CD1c-positive myeloid dendritic cell (primary cell): Measurements from ENCODE around the gene CCDC68.
"Not testable (repeated sequence)": the region's sequence is repeated elsewhere in the genome, so short reads cannot be mapped to it uniquely, and the experiment has no call there.

ENCODE experiments used
- DNase-seq: peaks from one replicate; pipeline ENCODE4 v3.0.0-alpha.2; 2016; ENCODE audit errors: extremely low spot score

CCDC68 gene

DNA sequence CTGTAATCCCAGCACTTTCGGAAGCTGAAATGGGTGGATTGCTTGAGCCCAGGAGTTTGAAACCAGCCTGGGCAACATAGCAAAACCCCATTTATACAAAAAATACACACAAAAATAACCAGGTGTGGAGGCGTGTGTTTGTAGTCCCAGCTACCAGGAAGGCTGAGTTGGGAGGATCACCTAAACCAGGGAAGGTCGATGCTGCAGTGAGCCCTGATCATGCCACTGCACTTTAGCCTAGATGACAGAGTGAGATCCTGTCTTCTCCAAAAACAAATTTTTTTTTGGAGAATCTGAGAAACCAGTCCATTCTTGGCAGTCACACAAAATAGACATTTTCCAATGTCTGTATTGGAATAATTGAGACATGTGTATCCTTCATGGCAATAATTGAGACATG lies 84.2 kb downstream of the CCDC68 start:
- DNase-seq, result no peak

DNA sequence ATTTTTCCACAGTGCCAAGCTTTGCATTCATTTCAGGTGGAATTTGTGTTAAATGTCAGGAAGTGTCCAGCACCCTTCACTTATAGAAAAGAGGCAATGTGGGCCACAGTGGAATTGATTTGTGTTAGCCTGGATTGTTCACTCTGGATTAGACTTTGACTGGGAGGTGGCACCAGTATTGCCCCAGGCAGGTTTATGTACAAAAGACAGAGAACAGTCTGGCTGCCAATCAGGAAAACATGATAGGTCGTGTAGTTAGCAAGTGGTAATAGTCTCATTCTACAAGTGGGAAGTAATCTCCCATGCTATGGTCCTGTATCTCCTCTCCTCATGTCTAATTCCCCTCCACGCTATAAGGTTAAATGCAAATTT lies 85.4 kb downstream of the CCDC68 start:
- DNase-seq, result no peak

DNA sequence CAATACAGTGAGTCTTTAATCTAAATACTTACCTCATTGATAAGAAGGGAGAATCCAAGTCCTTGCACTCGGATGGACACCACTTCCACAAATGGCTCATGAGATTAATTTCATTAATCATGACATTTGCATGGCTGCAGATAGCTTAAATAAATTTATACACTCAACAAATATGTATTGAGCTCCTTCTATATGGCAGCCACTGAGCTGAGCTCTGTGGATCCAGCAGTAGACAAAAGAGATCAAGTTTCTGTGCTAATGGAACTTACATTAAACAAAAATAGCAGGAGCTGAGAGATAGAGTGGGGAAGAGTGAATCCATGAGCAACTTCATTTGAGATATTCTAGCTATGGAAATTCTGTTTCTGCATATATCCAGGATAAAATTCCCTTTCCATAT lies 86.6 kb downstream of the CCDC68 start:
- no peak for DNase-seq

- DNase-seq, result no peak
Observed at GRCh38 chr18:54871231-54871630, 88.0 kb downstream of the CCDC68 start.

- no peak for DNase-seq
Observed at GRCh38 chr18:54867131-54867530, 92.1 kb downstream of the CCDC68 start.

DNA sequence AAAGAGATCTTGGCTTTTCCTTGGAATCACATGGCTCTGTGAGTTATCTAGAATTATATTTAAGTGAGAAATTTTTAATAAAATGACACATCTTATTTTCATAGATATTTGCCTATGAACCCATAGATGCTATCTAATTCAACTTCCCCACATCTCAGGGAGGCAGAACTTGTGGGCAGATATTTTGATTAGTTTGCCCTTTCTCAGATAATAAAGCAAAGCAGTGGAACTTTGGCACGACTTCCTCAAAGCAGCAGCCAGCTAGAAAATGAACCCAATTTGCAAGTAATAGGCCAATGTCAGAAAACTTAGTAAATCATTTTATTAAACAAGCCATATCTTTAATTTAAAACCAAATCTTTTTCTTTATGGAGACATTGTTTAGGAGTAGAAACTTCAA lies 98.3 kb downstream of the CCDC68 start:
- DNase-seq, result no peak

GRCh38 chr18:54859667-54860421 lies 99.4 kb downstream of the CCDC68 start:
- no peak for DNase-seq

GRCh38 chr18:54857499-54857898 lies 101.8 kb downstream of the CCDC68 start:
- DNase-seq, result no peak

DNA sequence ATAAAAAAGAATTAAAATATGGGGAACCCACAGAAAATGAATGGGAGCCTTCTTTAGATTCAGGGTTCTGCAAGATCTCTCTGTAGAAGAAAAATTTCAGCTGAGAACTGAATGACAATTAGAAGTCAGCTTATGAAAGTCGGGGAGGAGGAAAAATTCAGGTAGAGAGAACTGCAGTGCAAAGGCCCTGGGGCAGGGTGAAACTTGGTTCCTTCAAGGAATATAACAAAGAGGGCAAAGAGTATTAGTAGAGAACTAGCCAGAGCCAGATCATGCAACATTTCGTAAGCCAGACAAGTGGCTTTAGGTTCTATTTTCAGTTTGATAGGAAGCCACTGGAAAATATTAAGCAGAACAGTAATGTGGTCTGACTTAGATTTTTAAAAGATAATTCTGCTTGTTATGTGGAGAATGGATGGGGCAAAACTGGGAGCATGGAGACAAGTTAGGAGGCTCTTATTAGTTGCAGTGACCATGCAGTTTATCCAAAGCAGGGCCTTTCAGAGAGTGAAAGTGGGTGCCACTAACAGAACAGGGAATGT lies 103.1 kb downstream of the CCDC68 start:
- DNase-seq, result no peak

DNA sequence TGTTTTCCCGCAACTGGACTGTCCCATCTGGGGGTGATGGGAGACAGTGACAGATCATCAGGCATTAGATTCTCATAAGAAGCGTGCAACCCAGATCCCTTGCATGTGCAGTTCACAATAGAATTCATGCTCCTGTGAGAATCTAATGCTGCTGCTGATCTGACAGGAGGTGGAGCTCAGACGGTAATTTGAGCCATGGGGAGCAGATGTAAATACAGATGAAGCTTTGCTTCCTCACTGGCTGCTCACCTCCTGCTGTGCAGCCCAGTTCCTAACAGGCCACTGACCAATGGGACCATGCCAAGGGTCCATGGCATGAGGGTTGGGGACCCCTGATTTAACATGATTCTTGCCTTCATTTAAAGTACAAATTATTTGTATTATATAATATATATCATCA lies 104.2 kb downstream of the CCDC68 start:
- DNase-seq, result not testable (repeated sequence)

GRCh38 chr18:54852780-54853675 lies 106.2 kb downstream of the CCDC68 start:
- no peak for DNase-seq
